Endothelial cell of umbilical vein (primary cell): ENCODE data around the gene DPP6. TPM values are rescaled to one million over a fixed set of nuclear protein-coding genes. Genes with fewer than 3 reads are reported as not detected.

Experiments
- BruUV-seq: library from RNA; stranded (reverse); fragments of 400-500 nt; replicated peaks from 2 replicates; lab custom pipeline; 2021; lab: Mats Ljungman, UMichigan
- CTCF ChIA-PET: fragments of 300-600, 350-600 bp; sonication (Branson Sonifier 250); formaldehyde crosslinking; loops from one replicate; lab custom pipeline; 2021; ENCODE audit warnings: antibody characterized with exemption, inconsistent platforms; lab: Charles Lee
- POLR2A ChIA-PET: fragments of 300-600, 350-600 bp; sonication (Branson Sonifier 250); formaldehyde crosslinking; loops from one replicate; lab custom pipeline; 2021; ENCODE audit warnings: antibody characterized with exemption, inconsistent platforms; lab: Charles Lee
- DNase-seq: peaks from one replicate; pipeline ENCODE4 v3.0.0-alpha.2; 2011; ENCODE audit warnings: low read depth, low spot score
- FAIRE-seq: peaks from 2 replicates; lab custom pipeline; 2011; peaks lifted over from hg19 to GRCh38; lab: Jason Lieb, UNC
- H2AFZ ChIP-seq: 2 replicates; pipeline ENCODE4 v1.6.0; 2012; ENCODE audit warnings: low read depth, low read length, control low read depth, inconsistent platforms
- H3K27ac ChIP-seq: 2 replicates; pipeline ENCODE4 v1.5.1; 2011; ENCODE audit warnings: low read depth, mild to moderate bottlenecking, control low read depth, low read length, moderate library complexity; ENCODE audit not compliant: insufficient read depth
- H3K27me3 ChIP-seq, 2 experiments: 2 replicates each; pipeline versions ENCODE4 v1.6.0 to v1.6.1; 2011; ENCODE audit warnings: low read length in 2 of 2, mixed read lengths in 1 of 2; ENCODE audit not compliant: control insufficient read depth in 2 of 2, insufficient read depth in 2 of 2
- H3K36me3 ChIP-seq, 2 experiments: 2 replicates in 1 of 2; 3 replicates in 1 of 2; pipeline ENCODE4 v1.5.1; 2011; ENCODE audit warnings: low read length in 2 of 2, mild to moderate bottlenecking in 1 of 2, moderate library complexity in 1 of 2; ENCODE audit not compliant: control insufficient read depth in 2 of 2, insufficient read depth in 2 of 2; ENCODE audit errors: extremely low read depth in 1 of 2
- H3K4me1 ChIP-seq: 3 replicates; pipeline ENCODE4 v1.5.1; 2011; ENCODE audit warnings: mild to moderate bottlenecking, low read length; ENCODE audit not compliant: control insufficient read depth, insufficient read depth; ENCODE audit errors: extremely low read depth
- H3K4me2 ChIP-seq: 2 replicates; pipeline ENCODE4 v1.6.1; 2011; ENCODE audit warnings: low read length, control low read depth, mixed read lengths; ENCODE audit not compliant: insufficient read depth
- H3K4me3 ChIP-seq, 3 experiments: fragments of 200-600 bp in 1 of 3; sonication (generic), shearing (Covaris generic) in 1 of 3; replicated peaks in 1 of 3; 2 replicates each; pipeline ENCODE4 v1.5.1; 2011 to 2016; ENCODE audit warnings: control low read depth in 3 of 3, low read length in 3 of 3, mild to moderate bottlenecking in 2 of 3, inconsistent platforms in 1 of 3, low read depth in 1 of 3, moderate library complexity in 1 of 3; ENCODE audit not compliant: insufficient read depth in 1 of 3
- H3K79me2 ChIP-seq: 2 replicates; pipeline ENCODE4 v1.6.0; 2012; ENCODE audit warnings: low read length, inconsistent platforms; ENCODE audit not compliant: control insufficient read depth, insufficient read depth
- H3K9ac ChIP-seq: replicated peaks from 2 replicates; pipeline ENCODE3; 2011; ENCODE audit warnings: low read length, control low read depth; ENCODE audit not compliant: insufficient read depth; ENCODE audit errors: extremely low read depth
- H3K9me1 ChIP-seq: replicated peaks from 3 replicates; pipeline ENCODE4 v1.6.0; 2011; ENCODE audit warnings: mild to moderate bottlenecking, low read length; ENCODE audit not compliant: control insufficient read depth, insufficient read depth; ENCODE audit errors: extremely low read depth
- H3K9me3 ChIP-seq: replicated peaks from 2 replicates; pipeline ENCODE4 v1.5.1; 2012; ENCODE audit warnings: low read length, inconsistent platforms; ENCODE audit not compliant: control insufficient read depth, insufficient read depth
- H4K20me1 ChIP-seq: replicated peaks from 2 replicates; pipeline ENCODE3; 2011; ENCODE audit warnings: mild to moderate bottlenecking, low read length; ENCODE audit not compliant: control insufficient read depth, insufficient read depth; ENCODE audit errors: extremely low read depth
- EZH2 ChIP-seq: IDR thresholded peaks from 2 replicates; pipeline ENCODE4 v1.6.1; 2012; ENCODE audit warnings: borderline replicate concordance, low read depth, mild to moderate bottlenecking, moderate library complexity, low read length, inconsistent platforms; ENCODE audit not compliant: severe bottlenecking
- FOS ChIP-seq: IDR thresholded peaks from 2 replicates; pipeline ENCODE4 v1.6.1; 2011; ENCODE audit warnings: mild to moderate bottlenecking, low read length, moderate library complexity, borderline replicate concordance; ENCODE audit not compliant: insufficient read depth
- GATA2 ChIP-seq: IDR thresholded peaks from 2 replicates; pipeline ENCODE4 v1.7.0; 2011; ENCODE audit warnings: low read depth, mild to moderate bottlenecking, moderate library complexity, mixed read lengths, low read length; ENCODE audit not compliant: insufficient read length, insufficient read depth
- JUN ChIP-seq: IDR thresholded peaks from 2 replicates; pipeline ENCODE4 v1.6.1; 2011; ENCODE audit warnings: borderline replicate concordance, low read depth; ENCODE audit not compliant: insufficient read length, insufficient read depth
- MYC ChIP-seq: IDR thresholded peaks from one replicate; pipeline ENCODE4 v1.6.1; 2011; ENCODE audit warnings: mild to moderate bottlenecking, low read depth, low read length
- POLR2A ChIP-seq: IDR thresholded peaks from 2 replicates; pipeline ENCODE4 v1.6.1; 2012; ENCODE audit warnings: low read depth, mild to moderate bottlenecking, control low read depth, low read length
- POLR2AphosphoS5 ChIP-seq: IDR thresholded peaks from 2 replicates; pipeline ENCODE4 v1.6.1; 2012; ENCODE audit warnings: low read depth, mild to moderate bottlenecking, control low read depth, low read length, moderate library complexity; ENCODE audit not compliant: insufficient read depth
- dilution Hi-C: fragments of 300-500 bp; cut with MboI; formaldehyde crosslinking; loops from one replicate; pipeline ENCODE4 v1.15.0; 2019; ENCODE audit warnings: low sequenced_read_pairs; ENCODE audit not compliant: extremely low pct_ligation_motif_present
- intact Hi-C: fragments of 100-400 bp; cut with micrococcal nuclease; formaldehyde crosslinking; loops from one replicate; pipeline ENCODE4 v1.10.0; 2022
- polyA plus RNA-seq, 4 experiments: library from polyadenylated mRNA; depleted of rRNA in 3 of 4; stranded (reverse) in 3 of 4; unstranded in 1 of 4; fragments of >200 nt; gene quantifications; 2 replicates each; pipeline versions ENCODE4 v1.2.1 to v1.2.3, GENCODE V29; 2011 to 2012; ENCODE audit warnings: missing spikeins in 1 of 4
- total RNA-seq: library from RNA; stranded (reverse); gene quantifications from 2 replicates; pipeline ENCODE4 v1.2.3, GENCODE V29; 2021
- TF ChIP-seq, protein P1 (sequence below), 2 donors: IDR thresholded peaks; 1 replicate in 1 of 2; 2 replicates in 1 of 2; pipeline ENCODE4 v1.5.1; 2011; ENCODE audit warnings: low read length in 2 of 2, mild to moderate bottlenecking in 2 of 2, moderate library complexity in 2 of 2, control low read depth in 1 of 2, inconsistent platforms in 1 of 2, low read depth in 1 of 2; ENCODE audit not compliant: insufficient read depth in 1 of 2; ENCODE audit errors: extremely low read depth in 1 of 2
- TF ChIP-seq, protein P2 (sequence below): IDR thresholded peaks from 2 replicates; pipeline ENCODE4 v1.6.1; 2011; ENCODE audit not compliant: insufficient read depth, insufficient read length

The DPP6 gene
- total and polyA plus RNA-seq, 2 donors (not counting 3 experiments of a cell fraction or from before 2014, with no cell fraction given), result not detected

DNA sequence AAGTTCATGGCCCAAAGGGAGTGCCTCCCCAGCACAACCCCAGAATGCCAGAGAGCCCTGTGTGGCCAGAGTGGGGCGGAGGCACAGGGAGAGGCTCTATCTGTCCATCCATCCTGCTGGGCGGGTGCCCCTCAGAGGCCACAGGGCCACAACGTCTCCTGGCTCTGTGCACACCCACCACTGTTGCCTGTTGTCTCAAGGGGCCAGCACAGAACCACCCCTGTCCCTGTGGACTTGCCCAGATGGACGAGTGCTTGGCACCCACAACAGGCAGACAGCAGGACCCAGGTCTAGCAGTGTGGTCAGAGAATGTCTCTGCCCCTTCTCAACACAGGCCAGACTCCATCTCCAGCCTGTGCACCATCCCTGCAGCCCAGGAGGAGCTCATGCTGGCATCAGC, 857.9 kb downstream of the DPP6 start:
- no peak overlapping the region for H3K4me3 ChIP-seq
- intact Hi-C loops (loop anchor here (5.0 kb wide), 1 partner anchor 622 kb away; no protein-coding TSS in a partner anchor), dilution Hi-C loops (no loop called here)
- no peak overlapping the region for H3K27ac ChIP-seq
- no TSS peak for BruUV-seq
- H3K9ac ChIP-seq, result no peak overlapping the region
- TF ChIP-seq FOS (no peak), JUN (no peak), GATA2 (no peak), POLR2A (no peak), MYC (no peak), POLR2AphosphoS5 (no peak), EZH2 (no peak)
- TF ChIP-seq, protein P1, sequence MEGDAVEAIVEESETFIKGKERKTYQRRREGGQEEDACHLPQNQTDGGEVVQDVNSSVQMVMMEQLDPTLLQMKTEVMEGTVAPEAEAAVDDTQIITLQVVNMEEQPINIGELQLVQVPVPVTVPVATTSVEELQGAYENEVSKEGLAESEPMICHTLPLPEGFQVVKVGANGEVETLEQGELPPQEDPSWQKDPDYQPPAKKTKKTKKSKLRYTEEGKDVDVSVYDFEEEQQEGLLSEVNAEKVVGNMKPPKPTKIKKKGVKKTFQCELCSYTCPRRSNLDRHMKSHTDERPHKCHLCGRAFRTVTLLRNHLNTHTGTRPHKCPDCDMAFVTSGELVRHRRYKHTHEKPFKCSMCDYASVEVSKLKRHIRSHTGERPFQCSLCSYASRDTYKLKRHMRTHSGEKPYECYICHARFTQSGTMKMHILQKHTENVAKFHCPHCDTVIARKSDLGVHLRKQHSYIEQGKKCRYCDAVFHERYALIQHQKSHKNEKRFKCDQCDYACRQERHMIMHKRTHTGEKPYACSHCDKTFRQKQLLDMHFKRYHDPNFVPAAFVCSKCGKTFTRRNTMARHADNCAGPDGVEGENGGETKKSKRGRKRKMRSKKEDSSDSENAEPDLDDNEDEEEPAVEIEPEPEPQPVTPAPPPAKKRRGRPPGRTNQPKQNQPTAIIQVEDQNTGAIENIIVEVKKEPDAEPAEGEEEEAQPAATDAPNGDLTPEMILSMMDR (IDR thresholded peaks at IDR 0.05; ENCODE audit: extremely low read depth in 1 of 2, insufficient read depth in 1 of 2, low read depth in 1 of 2, low read length in 2 of 2), result no peak
- TF ChIP-seq, protein P2, sequence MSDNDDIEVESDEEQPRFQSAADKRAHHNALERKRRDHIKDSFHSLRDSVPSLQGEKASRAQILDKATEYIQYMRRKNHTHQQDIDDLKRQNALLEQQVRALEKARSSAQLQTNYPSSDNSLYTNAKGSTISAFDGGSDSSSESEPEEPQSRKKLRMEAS, result no peak
- ChIA-PET POLR2A (no interaction called here), CTCF (no interaction called here)
- no peaks in the 10 kb centered on the region for H3K36me3 ChIP-seq
- no peaks in the 10 kb centered on the region for H4K20me1 ChIP-seq
- no peaks in the 10 kb centered on the region for H3K79me2 ChIP-seq
- peaks cover 4% of the 10 kb centered on the region for H3K4me1 ChIP-seq
- H3K9me3 ChIP-seq, result no peaks in the 10 kb centered on the region
- no peak overlapping the region for H2AFZ ChIP-seq
- no peak for FAIRE-seq
- DNase-seq, result no peak
- no peaks in the 10 kb centered on the region for H3K9me1 ChIP-seq
- H3K27me3 ChIP-seq, result peaks cover 0 to 11% of the 10 kb centered on the region in 2 experiments
- no peak overlapping the region for H3K4me2 ChIP-seq
